GM18499 (cell line): ENCODE data around the gene AKAP1.
A peak's percentile ranks its signal among the peaks of the same experiment; 100 is the strongest.
"Not testable (repeated sequence)": the region's sequence is repeated elsewhere in the genome, so short reads cannot be mapped to it uniquely, and the experiment has no call there.

ENCODE experiments used
- ATAC-seq: cut with Tn5 transposase; IDR thresholded peaks from one replicate; pipeline ENCODE4 v1.9.1; 2021; ENCODE audit warnings: moderate number of reproducible peaks; ENCODE audit not compliant: insufficient read depth, unreplicated experiment

AKAP1 gene

DNA sequence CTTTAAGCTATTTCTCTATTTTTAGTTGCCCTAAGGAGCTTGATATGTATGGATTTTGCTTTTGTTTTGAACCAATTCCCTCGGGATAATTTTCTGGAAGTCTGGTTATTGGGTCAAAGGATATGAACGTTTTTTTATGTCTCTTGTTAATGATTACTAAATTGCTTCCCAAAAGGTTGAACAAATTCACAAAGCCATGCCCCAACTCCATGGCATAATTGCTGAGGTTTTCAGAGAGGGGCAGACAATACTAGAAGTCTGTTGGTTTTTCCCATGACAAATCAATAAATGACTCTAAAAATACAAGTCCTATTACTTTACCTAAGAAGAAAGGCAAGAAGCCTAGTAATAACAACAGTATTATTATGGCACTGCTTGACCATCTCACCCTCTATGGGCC lies 11.4 kb upstream of the AKAP1 start:
- ATAC-seq: no peak

DNA sequence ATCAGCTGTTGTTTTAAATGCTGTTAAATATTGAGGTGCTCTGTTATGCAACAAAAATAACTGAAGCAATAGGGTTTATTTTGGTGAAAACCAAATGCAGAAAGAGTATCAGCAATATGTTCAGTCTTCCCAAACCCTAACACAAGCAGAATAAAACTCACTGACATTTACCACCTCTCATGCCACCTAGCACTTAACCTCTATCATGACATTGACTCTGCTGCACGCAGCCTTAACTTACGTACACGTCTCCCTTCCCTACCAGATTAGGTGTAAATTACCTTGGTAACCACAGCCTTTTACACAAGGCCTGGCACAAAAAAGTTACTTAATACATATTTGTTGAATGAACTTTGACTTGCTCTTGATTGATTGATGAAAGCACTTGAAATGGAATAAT lies 9.9 kb upstream of the AKAP1 start:
- ATAC-seq: no peak

DNA sequence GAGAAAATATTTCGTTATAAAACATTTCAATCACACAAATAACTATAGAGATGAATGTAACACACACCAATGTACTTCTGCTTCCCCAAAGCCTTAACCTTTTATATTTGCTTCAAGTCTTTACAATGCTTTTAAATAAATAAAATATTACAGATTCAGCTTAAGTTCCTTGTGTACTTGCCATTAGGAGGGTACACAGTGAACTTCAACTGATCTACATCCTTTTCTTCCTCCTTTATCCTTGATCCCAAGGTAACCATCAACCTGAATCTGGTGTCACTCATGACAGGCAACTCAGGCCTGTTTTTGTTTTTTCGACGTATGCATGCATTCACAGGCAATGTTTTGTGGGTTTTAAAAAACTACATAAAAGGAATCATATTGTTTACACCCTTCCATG lies 9.3 kb upstream of the AKAP1 start:
- ATAC-seq: no peak

DNA sequence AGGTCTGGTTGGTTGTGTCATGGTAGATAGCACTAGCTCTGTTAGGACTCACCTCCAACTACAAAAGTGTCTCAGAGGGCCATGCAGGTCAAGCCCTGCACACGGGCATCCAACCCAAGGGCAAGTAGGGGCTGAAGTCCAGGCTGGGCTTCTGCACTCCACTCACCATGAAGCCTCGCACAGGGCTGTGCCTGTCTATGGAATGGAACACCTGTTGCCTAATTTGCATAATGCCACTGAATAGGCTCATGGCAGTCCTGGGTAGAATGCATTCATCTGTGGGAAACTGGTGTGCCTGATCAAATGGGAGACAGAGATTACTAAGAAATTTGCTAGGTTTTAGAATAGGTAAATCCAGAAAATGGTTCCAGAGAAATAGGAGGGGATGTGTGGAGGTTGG lies 8.0 kb upstream of the AKAP1 start:
- no peak for ATAC-seq

DNA sequence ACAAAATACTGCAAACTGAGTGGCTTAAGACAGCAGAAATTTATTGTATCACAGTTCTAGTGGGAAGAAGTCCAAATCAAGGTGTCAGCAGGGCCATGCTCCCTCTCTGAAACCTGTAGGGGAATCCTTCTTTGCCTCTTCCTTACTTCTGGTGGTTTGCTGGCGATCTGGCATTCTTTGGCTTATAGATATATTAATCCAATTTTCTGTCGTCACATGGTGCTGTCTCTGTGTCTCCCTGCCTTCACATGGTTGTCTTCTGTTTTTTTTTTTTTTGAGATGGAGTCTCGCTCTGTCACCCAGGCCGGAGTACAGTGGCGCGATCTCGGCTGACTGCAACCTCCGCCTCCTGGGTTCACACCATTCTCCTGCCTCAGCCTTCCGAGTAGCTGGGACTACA lies 6.8 kb upstream of the AKAP1 start:
- ATAC-seq: no peak

DNA sequence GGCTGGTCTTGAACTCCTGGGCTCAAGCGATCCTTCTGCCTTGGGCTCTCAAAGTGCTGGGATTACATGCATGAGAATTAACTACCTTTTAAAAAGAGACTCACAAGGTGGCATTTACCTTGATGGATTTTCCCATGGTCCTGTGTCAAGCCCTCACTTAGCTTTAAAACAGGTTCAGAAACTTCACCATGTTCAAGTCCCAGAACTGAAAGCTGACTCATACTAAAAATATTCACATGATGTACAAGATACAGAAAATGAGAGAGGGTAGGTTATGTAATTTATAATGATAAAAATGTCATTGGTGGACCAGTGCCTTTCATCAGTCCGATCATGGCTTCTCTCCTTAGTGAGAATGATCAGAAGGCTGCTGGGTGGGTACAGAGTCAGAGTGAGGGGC lies 4.3 kb upstream of the AKAP1 start:
- ATAC-seq: no peak

DNA sequence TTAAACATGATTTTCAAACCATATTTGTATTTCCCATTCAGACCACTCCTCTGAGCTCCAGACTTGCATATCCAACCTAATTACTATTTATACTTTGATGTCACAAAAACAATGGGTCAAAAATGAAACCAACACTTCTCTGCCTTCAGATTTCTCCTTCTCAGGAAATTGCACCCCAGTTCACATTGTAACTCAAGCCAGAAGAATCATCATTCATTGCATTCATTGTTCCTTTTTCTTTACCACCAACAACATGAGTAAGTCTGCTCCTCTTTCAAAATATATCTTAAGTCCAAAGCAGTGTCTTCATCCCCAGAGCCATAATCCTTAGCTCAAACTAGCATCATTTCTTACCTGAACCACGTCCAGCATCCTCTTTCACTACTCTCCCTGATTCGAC lies 2.6 kb upstream of the AKAP1 start:
- no peak for ATAC-seq

DNA sequence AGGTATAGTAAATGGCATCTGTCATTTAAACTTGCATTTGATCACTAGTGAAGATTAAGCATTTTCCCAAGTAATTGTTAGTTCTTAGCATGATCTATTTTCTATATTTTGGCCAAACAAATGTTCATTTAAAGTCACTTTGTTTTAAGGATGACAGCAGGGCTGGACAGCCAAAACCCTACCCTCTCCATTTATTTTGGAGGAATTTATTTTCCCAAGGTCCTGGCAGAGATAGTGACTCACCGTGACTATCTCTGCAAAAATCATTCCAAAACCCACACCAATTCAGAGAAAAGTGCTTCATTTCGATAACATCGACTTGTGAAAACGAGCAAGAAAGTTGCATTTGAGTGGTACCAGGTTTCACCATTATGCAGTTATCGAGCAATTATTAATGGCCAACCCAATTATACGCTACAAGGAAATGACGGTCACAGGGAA lies 665 bp upstream of the AKAP1 start:
- ATAC-seq: no peak

DNA sequence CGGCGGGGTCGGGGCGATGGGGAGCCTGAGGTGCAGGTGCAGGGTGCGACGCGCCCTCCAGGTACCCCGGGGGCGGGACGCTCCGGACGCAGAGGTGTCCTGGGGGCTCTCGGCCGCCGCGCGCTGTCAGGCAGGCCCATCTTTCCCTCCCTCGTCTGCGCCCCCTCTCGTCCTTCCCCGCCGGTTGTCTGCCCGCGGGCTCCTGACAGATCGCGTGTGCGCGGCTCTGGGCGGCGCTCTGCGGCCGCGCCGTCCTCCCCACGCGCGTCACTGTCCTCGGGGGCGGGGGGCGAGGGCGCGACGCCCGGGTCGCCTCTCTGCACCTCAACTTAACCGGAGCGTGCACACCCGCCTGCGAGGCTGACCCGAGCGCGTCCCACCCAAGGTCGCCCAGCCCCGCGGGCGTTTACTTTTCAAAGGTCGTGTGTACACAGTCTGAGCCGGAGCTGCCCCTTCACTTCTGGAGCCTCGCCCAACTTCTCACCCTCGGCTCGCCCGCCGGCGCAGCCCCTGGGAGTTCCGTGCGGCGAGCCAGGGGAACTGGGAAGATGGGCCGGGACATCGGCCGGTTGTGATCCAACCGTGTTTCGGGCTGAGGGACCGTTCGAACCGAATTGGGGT lies 512 bp downstream of the AKAP1 start:
- peak; percentile 16 for ATAC-seq

DNA sequence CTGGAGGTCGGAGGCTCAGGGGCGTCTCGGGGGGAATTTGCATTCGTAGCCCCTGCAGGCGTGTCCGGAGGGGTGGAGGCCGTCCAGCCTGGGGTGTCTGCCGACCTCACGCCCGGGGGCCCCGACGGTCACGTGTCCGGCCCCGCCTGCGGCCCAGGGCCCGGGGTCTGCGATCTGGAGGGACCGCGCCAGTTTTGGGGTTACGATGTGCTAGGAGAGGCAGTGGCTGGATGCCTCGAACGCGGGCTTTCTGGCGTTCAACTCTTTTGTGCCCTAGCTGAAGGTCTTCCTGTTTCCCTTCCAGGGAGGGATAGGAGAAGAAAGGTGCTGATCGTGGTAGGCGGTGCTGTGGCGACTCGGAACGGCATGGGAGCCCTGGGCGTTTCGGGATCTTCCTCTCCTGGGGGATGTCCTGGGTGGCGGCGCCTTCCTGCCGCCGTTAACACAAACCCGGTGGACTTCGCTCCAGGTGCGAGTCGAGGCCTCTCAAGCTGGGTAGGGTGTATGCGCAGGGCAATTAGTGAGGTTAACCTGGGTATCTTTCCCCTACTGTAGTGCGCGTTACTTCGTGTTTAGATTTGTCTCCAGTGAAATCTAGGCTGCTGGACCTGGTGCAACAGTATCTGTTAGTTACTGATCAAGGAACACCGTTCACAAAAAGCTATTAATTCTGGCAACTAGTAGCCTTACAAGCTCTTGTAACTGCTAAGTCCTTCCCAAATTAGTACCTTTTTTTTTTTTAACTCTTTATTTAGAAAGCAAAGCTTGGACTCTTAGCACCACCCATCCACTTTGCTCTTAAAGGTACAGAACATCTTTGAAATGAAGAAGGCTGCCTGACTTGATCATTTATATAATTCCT lies 1.3 kb downstream of the AKAP1 start:
- no peak for ATAC-seq

DNA sequence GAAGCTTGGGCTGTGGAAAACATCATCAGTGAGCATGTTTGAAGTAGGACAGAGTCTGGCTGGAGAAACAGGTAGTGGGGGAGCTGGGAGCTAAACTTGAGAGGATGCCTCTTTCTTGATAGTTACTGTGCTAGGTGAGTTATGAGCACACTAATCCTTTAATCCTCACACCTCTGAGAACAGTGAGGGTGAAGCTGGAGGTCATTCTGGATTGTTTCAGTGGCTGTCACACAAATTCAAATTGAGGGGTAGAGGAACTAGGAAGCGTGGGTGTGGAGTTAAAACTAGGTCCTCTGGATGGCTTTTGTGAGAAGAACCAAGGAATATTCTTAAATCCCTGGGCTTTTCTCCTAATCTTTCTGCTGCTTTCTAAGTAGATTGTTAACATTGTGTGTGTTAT lies 3.3 kb downstream of the AKAP1 start:
- no peak for ATAC-seq

DNA sequence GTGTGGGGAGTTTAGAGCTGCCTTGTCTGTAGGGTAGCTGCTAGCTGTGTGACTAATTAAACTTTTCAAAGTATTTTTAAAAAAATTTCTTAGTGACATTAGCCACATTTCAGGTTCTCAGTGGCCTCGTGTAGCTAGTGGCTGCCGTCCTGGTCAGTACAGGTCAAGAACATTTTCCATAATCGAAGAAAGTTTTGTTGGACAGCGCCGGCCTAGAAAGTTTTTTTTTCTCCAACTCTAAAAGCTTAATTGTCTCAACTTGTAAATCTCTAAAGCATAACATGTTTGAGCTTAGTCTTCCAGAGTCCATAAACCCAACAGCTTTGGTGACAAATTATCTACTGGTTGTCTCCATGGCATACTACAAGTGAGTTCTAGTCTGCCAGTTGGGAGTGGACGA lies 4.3 kb downstream of the AKAP1 start:
- no peak for ATAC-seq

DNA sequence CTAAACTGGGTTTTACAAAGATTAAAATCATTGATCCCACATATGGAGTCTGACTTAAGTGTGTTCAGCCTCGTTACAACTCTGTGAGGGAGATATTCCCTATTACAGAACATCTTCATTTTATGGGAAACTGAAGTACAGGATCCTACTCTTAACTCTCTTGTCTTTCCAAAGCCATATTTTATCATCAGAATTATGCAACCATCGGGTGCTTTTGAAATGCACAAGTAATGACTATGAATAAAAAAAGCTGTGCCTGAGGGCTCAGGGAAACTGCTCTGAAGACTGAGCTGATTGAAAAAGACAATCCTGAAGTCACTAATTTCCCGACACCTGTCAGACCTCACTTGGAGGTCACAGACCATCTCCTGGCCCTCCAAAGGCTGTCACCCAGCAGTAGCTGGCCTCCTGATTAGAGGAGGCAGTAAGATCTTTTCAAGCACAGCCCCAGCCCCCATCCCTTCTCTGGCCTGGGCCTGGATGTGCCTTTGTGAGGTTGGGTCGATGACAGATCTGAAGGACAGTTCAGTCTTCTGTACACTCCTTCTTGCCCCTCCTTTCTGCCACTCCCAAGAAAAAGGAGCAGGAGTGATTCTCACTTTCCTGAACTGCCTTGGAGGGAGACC lies 5.6 kb downstream of the AKAP1 start:
- no peak for ATAC-seq

DNA sequence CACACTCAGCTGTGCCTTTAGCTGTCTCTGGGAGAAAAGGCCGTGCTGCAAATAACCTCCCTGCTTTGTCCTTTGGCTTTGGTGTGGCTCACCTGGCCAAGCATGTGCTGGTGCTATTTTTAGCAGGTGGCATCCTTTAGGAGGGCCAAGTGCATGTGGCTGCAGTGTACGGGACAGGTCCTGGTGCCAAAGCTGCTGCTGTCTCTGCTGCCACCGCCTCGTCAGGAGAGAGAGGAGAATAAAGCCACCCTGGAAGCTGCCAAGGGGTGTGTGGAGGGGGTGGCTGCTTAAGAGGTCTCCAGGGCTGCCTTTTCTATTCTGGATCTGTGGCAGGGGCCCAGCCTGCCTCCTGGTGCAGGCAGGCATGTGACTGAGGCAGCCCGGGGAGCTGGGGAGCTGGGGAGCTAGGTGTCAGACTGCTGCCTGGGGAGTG lies 6.2 kb downstream of the AKAP1 start:
- no peak for ATAC-seq

DNA sequence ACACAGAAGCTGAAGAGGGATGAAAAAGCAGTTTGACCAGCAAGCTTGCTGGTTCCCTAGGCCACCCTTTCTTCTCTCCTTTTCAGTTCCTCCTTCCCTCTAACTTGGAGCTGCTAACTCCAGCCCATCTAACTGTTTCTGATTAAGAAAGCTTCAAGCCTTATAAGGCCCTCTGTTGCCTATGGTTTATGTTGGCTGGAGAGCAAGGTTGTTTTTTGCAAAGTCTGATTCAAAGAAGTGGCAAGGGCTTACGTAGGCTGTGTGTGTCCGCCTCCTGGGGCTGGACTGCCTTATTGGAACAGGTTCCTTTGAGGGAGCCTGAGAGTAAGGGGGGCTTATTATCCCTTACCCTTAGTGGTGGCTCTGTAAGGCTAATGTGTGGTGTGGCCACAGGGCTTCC lies 7.1 kb downstream of the AKAP1 start:
- peak; percentile 46 for ATAC-seq

DNA sequence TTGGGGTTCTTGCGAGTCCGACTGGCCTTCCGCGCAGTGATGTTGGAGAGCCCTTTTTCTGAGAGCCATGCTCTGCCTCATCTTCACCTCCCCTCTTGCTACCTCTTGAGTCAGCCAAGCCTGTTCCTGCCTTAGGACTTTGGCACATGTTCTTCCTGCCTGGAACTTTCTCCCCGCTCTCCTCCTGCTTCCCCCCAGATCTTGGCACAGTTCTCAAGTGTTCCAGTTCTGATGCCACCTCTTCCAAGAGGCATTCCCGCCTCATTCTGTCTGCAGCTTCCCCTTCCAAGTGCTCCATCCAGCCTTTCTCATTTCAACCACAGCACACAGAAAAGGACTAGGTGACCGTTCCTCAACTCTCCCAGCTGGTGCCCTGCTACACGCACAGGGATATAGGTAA lies 7.7 kb downstream of the AKAP1 start:
- ATAC-seq: no peak

DNA sequence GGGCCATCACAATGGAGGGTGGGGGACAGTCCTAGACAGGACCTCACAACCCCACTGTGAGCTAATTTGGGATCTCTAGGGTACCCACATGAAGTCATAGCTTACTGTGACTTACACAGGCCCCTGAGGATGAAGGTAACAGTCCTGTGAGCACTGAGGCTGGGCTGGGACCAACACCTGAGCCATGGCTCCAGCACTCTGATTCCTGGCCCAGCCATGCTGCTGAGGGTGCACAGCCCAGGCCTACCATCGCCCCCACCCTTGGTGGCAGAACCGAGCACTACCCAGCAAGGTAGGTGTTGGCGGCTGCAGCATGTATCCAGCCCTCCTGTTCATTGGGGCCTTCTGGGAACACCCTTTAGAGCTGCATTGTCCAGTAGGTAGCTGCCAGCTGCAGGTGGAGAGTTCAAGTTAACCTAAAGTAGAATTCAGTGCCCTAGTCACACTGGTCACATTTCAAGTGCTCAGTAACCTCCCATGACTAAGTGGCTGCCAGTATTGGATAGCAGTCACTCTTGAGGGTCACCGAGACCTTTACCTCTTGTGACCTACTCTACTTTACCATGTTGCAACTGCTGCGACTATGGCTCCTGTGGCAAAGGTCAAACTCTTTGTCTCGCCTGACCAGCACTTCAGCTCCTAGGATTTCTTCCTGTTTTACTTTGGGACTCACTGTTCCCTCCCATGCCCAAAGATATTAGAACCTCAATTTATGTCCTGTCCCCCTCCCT lies 11.6 kb downstream of the AKAP1 start:
- ATAC-seq: no peak

DNA sequence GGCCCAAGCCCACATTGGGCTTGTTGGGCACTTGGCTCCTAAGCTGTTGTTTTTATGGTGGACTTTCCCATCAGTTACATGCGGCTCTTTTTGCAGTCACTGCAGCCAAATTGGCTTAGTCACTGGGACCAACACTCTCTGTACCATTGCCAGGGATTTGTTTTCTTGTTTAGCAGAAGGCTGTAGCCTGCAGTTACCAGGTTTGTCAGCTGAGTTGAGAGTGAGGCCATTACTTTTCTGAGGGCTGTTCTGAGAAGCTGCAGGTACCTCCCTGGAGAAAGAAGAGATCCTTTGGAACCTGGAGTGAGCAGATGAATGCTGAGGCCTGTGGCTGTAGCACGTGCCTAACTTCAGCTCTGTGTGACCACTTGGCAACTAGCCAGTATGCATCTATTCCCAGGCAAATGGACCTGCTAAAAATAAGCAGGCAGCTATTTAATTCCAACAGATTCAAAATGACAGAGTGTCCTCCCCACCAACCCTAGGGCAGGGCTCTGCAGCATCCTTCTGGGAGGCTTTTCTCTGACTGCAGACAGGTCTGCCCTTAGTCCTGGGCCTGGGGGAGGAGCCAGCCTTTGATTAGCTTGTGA lies 12.9 kb downstream of the AKAP1 start:
- no peak for ATAC-seq

DNA sequence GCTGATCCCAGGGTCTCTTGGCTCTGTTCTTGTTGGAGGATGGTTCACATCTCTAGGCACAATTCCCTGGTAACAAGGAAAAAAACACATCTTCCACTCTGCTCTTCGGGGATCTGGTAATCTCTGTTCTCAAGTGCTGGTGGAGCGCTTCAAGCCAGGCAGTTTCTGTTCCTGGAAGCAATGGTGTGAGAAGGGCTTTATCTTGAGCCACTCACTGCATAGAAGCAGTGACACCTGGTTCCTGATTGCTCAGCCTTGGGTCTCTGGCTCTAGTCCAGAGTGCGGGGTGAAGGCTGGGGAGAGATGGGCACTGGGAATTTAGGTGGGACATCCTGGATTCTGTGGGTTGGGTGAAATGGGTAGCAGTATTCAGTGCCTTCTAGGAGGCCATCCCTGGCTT lies 14.1 kb downstream of the AKAP1 start:
- ATAC-seq: no peak

DNA sequence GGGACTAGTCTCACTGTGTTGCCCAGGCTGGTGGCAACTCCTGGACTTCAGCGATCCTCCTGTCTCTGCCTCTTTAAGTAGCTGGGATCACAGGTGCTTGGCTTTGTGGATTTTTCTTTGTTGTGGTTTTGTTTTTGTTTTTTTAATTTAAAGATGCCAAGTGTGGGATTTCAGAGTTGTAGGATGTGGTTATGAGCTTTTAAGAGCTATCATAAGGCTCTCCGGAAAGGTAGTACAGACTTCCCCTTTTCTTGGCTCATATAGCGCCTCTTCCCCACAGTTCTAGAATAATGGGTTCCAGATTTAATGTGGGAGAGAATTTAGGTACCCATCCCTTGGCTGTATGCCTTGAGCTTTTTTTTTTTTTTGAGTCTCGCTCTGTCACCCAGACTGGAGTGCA lies 17.1 kb downstream of the AKAP1 start:
- ATAC-seq: no peak

DNA sequence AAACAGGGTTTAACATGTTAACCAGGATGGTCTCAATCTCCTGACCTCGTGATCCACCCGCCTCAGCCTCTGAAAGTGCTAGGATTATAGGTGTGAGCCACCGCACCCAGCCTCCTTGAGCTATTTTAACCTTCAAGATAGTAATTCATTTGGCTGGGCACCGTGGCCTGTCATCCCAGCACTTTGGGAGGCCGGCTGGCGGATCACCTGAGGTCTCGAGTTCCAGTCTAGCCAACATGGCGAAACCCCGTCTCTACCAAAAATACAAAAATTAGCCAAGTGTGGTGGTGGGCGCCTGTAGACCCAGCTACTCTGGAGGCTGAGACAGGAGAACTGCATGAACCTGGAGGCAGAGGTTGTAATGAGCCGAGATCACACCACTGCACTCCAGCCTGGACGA lies 17.6 kb downstream of the AKAP1 start:
- not testable (repeated sequence) for ATAC-seq
